Neuronal stem cell (in vitro differentiated cells): ENCODE data around the gene PCSK7.
A peak's percentile ranks its signal among the peaks of the same experiment; 100 is the strongest.

Experiments used
- DNase-seq: peaks from one replicate; pipeline ENCODE4 v3.0.0-alpha.2; 2013; ENCODE audit warnings: low spot score
- H2AFZ ChIP-seq: one replicate; pipeline ENCODE4 v1.6.1; 2013; ENCODE audit warnings: mild to moderate bottlenecking, low read length, inconsistent platforms
- H2AK5ac ChIP-seq: 2 replicates; pipeline ENCODE4 v1.6.1; 2013; ENCODE audit warnings: low read depth, mild to moderate bottlenecking, inconsistent platforms, low read length, moderate library complexity, mixed read lengths
- H2BK120ac ChIP-seq: 2 replicates; pipeline ENCODE4 v1.6.1; 2013; ENCODE audit warnings: low read depth, mild to moderate bottlenecking, inconsistent platforms, low read length, moderate library complexity, mixed read lengths
- H2BK12ac ChIP-seq: one replicate; pipeline ENCODE4 v1.6.1; 2013; ENCODE audit warnings: low read length, inconsistent platforms
- H2BK15ac ChIP-seq: 2 replicates; pipeline ENCODE4 v1.6.1; 2013; ENCODE audit warnings: mild to moderate bottlenecking, low read length, inconsistent platforms, mixed read lengths
- H2BK5ac ChIP-seq: one replicate; pipeline ENCODE4 v1.6.1; 2013; ENCODE audit warnings: inconsistent platforms, mild to moderate bottlenecking, low read length, moderate library complexity
- H3K14ac ChIP-seq: one replicate; pipeline ENCODE4 v1.6.1; 2013; ENCODE audit warnings: low read length, inconsistent platforms
- H3K18ac ChIP-seq: 2 replicates; pipeline ENCODE4 v1.6.1; 2013; ENCODE audit warnings: low read length, inconsistent platforms
- H3K23ac ChIP-seq: 2 replicates; pipeline ENCODE4 v1.6.1; 2013; ENCODE audit warnings: low read depth, mild to moderate bottlenecking, mixed read lengths, low read length, inconsistent platforms; ENCODE audit not compliant: poor library complexity
- H3K27ac ChIP-seq: replicated peaks from 3 replicates; pipeline ENCODE4 v1.5.1; 2013; ENCODE audit warnings: low read length, inconsistent platforms
- H3K27me3 ChIP-seq, 3 experiments: 2 replicates each; pipeline ENCODE4 v1.6.1; 2013; ENCODE audit warnings: low read length in 3 of 3, mild to moderate bottlenecking in 2 of 3, inconsistent platforms in 1 of 3, low read depth in 1 of 3, mixed read lengths in 1 of 3, moderate library complexity in 1 of 3; ENCODE audit not compliant: control insufficient read depth in 3 of 3, insufficient read depth in 3 of 3
- H3K36me3 ChIP-seq, 2 donors: replicated peaks in 1 of 2; 2 replicates each; pipeline ENCODE4 v1.6.1; 2013; ENCODE audit warnings: low read length in 2 of 2; ENCODE audit not compliant: control insufficient read depth in 2 of 2, insufficient read depth in 2 of 2
- H3K4ac ChIP-seq: 2 replicates; pipeline ENCODE4 v1.6.1; 2013; ENCODE audit warnings: inconsistent platforms, mild to moderate bottlenecking, low read length, moderate library complexity
- H3K4me1 ChIP-seq, 2 donors: 1 replicate in 1 of 2; 2 replicates in 1 of 2; pipeline ENCODE4 v1.6.1; 2013; ENCODE audit warnings: low read length in 2 of 2, low read depth in 1 of 2; ENCODE audit not compliant: control insufficient read depth in 2 of 2, insufficient read depth in 1 of 2
- H3K4me2 ChIP-seq: one replicate; pipeline ENCODE4 v1.6.1; 2013; ENCODE audit warnings: mild to moderate bottlenecking, low read length, inconsistent platforms; ENCODE audit not compliant: insufficient read depth, poor library complexity, severe bottlenecking
- H3K4me3 ChIP-seq, 2 donors: 2 replicates each; pipeline ENCODE4 v1.5.1; 2013; ENCODE audit warnings: low read length in 2 of 2, mild to moderate bottlenecking in 2 of 2, inconsistent platforms in 1 of 2, moderate library complexity in 1 of 2
- H3K79me1 ChIP-seq: one replicate; pipeline ENCODE4 v1.6.1; 2013; ENCODE audit warnings: low read depth, mild to moderate bottlenecking, inconsistent platforms, low read length, moderate library complexity
- H3K9ac ChIP-seq: one replicate; pipeline ENCODE4 v1.6.1; 2013; ENCODE audit warnings: mild to moderate bottlenecking, low read depth, low read length, inconsistent platforms; ENCODE audit not compliant: poor library complexity
- H3K9me3 ChIP-seq, 2 donors: replicated peaks in 1 of 2; 2 replicates each; pipeline versions ENCODE3 to v1.6.1; 2013; ENCODE audit warnings: low read length in 2 of 2, mild to moderate bottlenecking in 2 of 2, inconsistent platforms in 1 of 2, low read depth in 1 of 2, mixed read lengths in 1 of 2, moderate library complexity in 1 of 2; ENCODE audit not compliant: control insufficient read depth in 2 of 2, insufficient read depth in 1 of 2
- H4K8ac ChIP-seq: one replicate; pipeline ENCODE4 v1.6.1; 2013; ENCODE audit warnings: low read depth, mild to moderate bottlenecking, inconsistent platforms, low read length, moderate library complexity
- H4K91ac ChIP-seq: one replicate; pipeline ENCODE4 v1.6.1; 2013; ENCODE audit warnings: low read length, low read depth, mild to moderate bottlenecking, inconsistent platforms; ENCODE audit not compliant: poor library complexity
- WGBS, 2 donors: extraction: QIAGEN DNeasy Blood & Tissue Kit; methylation state at CpG; one replicate each; pipeline ENCODE4 v1.1.7; 2013; ENCODE audit warnings: missing lambda C conversion rate in 2 of 2, mixed read lengths in 1 of 2; ENCODE audit not compliant: insufficient read length in 2 of 2, insufficient replicate concordance in 1 of 2; ENCODE audit errors: extremely low coverage in 2 of 2; 5-methylcytosine and 5-hydroxymethylcytosine counted together

PCSK7 gene

DNA sequence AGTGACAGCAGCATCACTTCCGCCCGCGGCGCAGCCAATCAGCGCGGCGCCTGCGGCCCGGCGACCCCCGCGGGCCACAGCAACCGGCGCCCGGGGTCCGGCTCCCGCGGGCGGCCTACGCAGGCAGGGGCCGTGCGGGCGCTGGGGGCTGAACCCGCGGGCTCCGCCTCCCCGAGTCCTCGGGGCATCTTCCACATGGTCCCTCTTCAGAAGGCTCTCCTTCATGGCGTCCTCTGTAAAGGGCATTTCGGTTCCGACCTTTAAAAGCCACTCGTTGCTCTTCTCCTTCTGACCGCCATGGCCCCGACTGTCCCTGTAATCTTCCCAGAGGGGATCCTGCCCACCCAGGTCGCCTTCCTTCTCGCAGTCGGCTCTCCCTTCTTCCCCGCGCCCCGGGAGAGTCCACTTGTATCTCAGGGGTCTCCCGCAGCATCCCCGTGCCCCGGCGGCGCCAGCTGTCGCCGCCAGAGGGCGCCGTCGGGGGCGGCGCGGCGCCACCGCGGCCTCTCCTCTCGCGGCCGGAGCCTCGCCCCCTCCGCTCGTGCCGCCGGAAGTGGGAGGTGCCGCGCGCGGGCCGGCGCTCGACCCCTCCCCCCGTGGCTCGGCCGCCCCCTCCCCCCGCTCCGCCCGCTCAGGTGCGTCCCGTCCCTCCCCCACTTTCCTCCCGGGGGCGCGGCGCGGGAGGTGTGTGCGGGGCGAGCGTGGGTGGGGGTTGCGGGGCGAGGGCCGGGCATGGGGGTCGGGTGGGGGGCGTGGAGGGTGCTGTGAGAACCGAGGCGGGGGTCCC lies 412 bp upstream of the PCSK7 start, which contains the start of gene RNF214:
Gene RNF214, plus strand, starts transcription at position 580 of the 787 bp plus-strand sequence. CDS start 1,602 bp downstream, outside the sequence.
- Histone ChIP-seq H2BK12ac (no peak within 1 kb of the TSS), H4K8ac (no peak within 1 kb of the TSS), H3K4me1 (peaks cover 1 to 6% of the 10 kb centered on the region in 2 donors), H3K23ac (no peak within 1 kb of the TSS), H3K4me2 (peak within 1 kb of the TSS; percentile 92), H2AFZ (peak within 1 kb of the TSS; percentile 100), H2BK120ac (no peak within 1 kb of the TSS), H4K91ac (no peak within 1 kb of the TSS), H3K9me3 (no peaks in the 10 kb centered on the region), H2BK15ac (no peak within 1 kb of the TSS), H3K36me3 (peaks cover 5 to 48% of the 10 kb centered on the region in 2 donors), H3K4me3 (peak within 1 kb of the TSS; percentile 92 to 99), H3K14ac (no peak within 1 kb of the TSS), H3K4ac (no peak within 1 kb of the TSS), H3K79me1 (peaks cover 2% of the 10 kb centered on the region), H3K27me3 (no peaks in the 10 kb centered on the region), H2AK5ac (peak within 1 kb of the TSS; percentile 20), H3K9ac (peak within 1 kb of the TSS; percentile 93), H2BK5ac (no peak within 1 kb of the TSS), H3K27ac (peak within 1 kb of the TSS; percentile 65), H3K18ac (peak within 1 kb of the TSS; percentile 68)
- peak; percentile 88 for DNase-seq
- no CpG with 5 or more reads among the region's 94 CpGs for WGBS, 2 donors

DNA sequence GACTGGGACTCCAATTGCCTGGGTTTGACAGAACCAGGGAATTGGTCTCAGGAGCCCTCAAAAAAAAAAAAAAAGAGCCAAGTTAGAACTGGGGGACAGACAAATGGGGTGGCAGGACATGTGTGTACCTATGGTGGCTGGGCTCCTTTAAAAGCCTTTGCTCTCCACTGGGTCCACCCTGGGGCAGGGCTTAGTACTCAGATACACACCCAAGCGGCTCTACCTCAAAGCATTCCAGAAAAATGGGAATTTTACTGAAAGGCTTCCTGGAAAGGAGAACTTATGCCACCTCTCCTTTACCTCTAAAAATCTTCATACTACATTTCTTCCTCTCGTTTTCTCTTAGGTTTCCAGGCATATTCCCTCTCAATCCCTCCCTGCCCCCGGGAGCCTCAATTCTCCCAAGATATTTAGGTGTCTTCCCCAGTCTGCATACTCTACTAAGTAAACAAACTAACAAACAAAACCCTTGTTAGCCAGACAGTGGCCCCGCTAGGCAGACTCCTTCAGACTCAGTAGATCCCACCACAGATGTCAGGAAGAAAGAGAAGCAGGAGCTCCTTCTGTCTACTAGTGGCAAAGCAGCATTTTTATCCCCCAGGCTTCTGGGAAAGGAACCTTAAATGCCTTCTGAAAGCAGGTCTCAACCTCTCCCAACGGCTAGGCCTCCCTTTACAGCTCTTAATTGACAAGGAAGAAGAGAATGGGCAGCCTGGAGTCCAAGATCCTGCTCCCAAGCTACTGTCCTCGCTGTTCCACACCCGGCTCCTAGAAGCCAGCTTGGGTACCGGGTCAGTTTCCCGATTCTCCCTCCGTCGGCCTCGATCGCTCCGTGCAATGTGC lies 653 bp downstream of the PCSK7 start:
- DNase-seq, result no peak
- Histone ChIP-seq H3K14ac (no peak overlapping the region), H4K91ac (no peak overlapping the region), H3K4me1 (peaks cover 1 to 6% of the 10 kb centered on the region in 2 donors), H3K27ac (peak overlapping the region; percentile 17), H3K36me3 (peaks cover 8 to 45% of the 10 kb centered on the region in 2 donors), H3K4me3 (peak overlapping the region; percentile 89 to 99), H3K27me3 (no peaks in the 10 kb centered on the region), H2BK5ac (no peak overlapping the region), H3K4me2 (peak overlapping the region; percentile 92), H2AK5ac (no peak overlapping the region), H3K18ac (peak overlapping the region; percentile 46), H2BK12ac (no peak overlapping the region), H2BK15ac (no peak overlapping the region), H2AFZ (peak overlapping the region; percentile 100), H3K9me3 (no peaks in the 10 kb centered on the region), H3K23ac (no peak overlapping the region), H2BK120ac (no peak overlapping the region), H4K8ac (no peak overlapping the region), H3K9ac (peak overlapping the region; percentile 93), H3K4ac (no peak overlapping the region), H3K79me1 (peaks cover 2% of the 10 kb centered on the region)
- 100% methylated on average over 1 of the region's 14 CpGs; no CpG with 5 or more reads in 1 of the 2 donors for WGBS, 2 donors

DNA sequence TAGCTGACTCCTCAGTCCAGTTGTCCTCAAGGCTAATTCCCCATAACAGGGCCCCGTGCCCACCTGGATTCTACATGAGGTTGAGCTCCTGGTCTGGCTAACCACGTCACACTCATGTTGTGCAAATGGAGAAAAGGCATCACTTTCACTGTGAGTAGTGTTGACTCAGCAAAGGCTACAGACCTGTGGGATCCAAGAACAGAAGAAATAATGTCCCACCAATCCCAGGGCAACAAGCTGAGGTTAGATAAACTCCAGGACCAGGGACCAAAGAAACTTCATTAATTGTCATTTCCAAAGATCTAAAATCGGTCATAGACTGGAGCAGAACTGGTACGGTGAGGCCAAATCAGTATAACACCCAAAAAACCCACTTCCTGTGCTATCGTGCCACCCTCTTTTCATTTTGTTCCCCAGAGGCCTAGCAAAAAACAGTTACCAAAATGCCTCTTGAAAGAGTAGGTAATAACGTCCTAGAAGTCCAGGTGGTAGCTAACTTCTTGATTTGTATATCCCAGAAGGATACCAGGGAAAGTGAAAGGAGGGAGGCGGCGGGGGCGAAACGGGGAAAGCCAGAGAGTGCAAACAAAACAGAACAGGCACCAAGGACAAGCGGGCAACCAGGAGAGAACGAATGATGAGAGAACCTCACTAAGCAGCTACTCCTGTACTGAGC lies 1.4 kb downstream of the PCSK7 start:
- H2BK120ac ChIP-seq, result no peak overlapping the region
- H2BK5ac ChIP-seq, result no peak overlapping the region
- peaks cover 4% of the 10 kb centered on the region for H3K79me1 ChIP-seq
- DNase-seq, result no peak
- H3K4me2 ChIP-seq, result no peak overlapping the region
- peaks cover 13 to 43% of the 10 kb centered on the region in 2 donors for H3K36me3 ChIP-seq
- no peak overlapping the region for H4K8ac ChIP-seq
- no peak overlapping the region for H2BK15ac ChIP-seq
- peaks cover 1 to 6% of the 10 kb centered on the region in 2 donors for H3K4me1 ChIP-seq
- H3K18ac ChIP-seq, result no peak overlapping the region
- no peak overlapping the region for H3K27ac ChIP-seq
- no peak overlapping the region for H3K4ac ChIP-seq
- no peak overlapping the region for H3K9ac ChIP-seq
- no peak overlapping the region for H3K14ac ChIP-seq
- WGBS, 2 donors, result no CpG with 5 or more reads among the region's 12 CpGs
- peak overlapping the region in 1 of 2 donors; percentile 99 for H3K4me3 ChIP-seq
- H3K23ac ChIP-seq, result no peak overlapping the region
- H2AFZ ChIP-seq, result no peak overlapping the region
- no peak overlapping the region for H4K91ac ChIP-seq
- H3K9me3 ChIP-seq, result no peaks in the 10 kb centered on the region
- H2BK12ac ChIP-seq, result no peak overlapping the region
- H3K27me3 ChIP-seq, result no peaks in the 10 kb centered on the region
- no peak overlapping the region for H2AK5ac ChIP-seq
